H9 (cell line): Measurements from ENCODE around the gene C14orf132. TPM values are rescaled to one million over a fixed set of nuclear protein-coding genes. Genes with fewer than 3 reads are reported as not detected.

Experiments
- DNase-seq: peaks from one replicate; pipeline ENCODE4 v3.0.0-alpha.2; 2017
- H2AFZ ChIP-seq: one replicate; pipeline ENCODE4 v1.6.1; 2013; ENCODE audit warnings: mild to moderate bottlenecking, low read length, control low read depth, moderate library complexity
- H2AK5ac ChIP-seq: 2 replicates; pipeline ENCODE4 v1.6.1; 2013; ENCODE audit warnings: low read length, control low read depth, mixed read lengths; ENCODE audit not compliant: insufficient read length
- H2BK120ac ChIP-seq: one replicate; pipeline ENCODE4 v1.6.1; 2013; ENCODE audit warnings: low read depth, mild to moderate bottlenecking, low read length, control low read depth, inconsistent platforms; ENCODE audit not compliant: poor library complexity, severe bottlenecking
- H2BK12ac ChIP-seq: 2 replicates; pipeline ENCODE4 v1.6.1; 2013; ENCODE audit warnings: low read length, control low read depth, mixed read lengths, low read depth; ENCODE audit not compliant: insufficient read length
- H2BK15ac ChIP-seq: 2 replicates; pipeline ENCODE4 v1.6.1; 2013; ENCODE audit warnings: low read depth, low read length, control low read depth
- H2BK20ac ChIP-seq: one replicate; pipeline ENCODE4 v1.6.1; 2013; ENCODE audit warnings: low read depth, mild to moderate bottlenecking, low read length, control low read depth, inconsistent platforms; ENCODE audit not compliant: poor library complexity, severe bottlenecking
- H2BK5ac ChIP-seq: 2 replicates; pipeline ENCODE4 v1.6.1; 2013; ENCODE audit warnings: low read length, control low read depth, mixed read lengths; ENCODE audit not compliant: insufficient read length
- H3K14ac ChIP-seq: 2 replicates; pipeline ENCODE4 v1.6.1; 2013; ENCODE audit warnings: low read length, control low read depth; ENCODE audit not compliant: insufficient read depth
- H3K18ac ChIP-seq: 2 replicates; pipeline ENCODE4 v1.6.1; 2013; ENCODE audit warnings: low read depth, mild to moderate bottlenecking, mixed read lengths, low read length, control low read depth; ENCODE audit not compliant: insufficient read length
- H3K23ac ChIP-seq: 2 replicates; pipeline ENCODE4 v1.6.1; 2013; ENCODE audit warnings: low read length, control low read depth, mixed read lengths, low read depth; ENCODE audit not compliant: insufficient read length
- H3K23me2 ChIP-seq: 2 replicates; pipeline ENCODE4 v1.6.1; 2013; ENCODE audit warnings: low read depth, mild to moderate bottlenecking, mixed read lengths, low read length, control low read depth; ENCODE audit not compliant: insufficient read length, poor library complexity, severe bottlenecking
- H3K27ac ChIP-seq: 2 replicates; pipeline ENCODE4 v1.5.1; 2013; ENCODE audit warnings: low read length, control low read depth, mixed read lengths, low read depth; ENCODE audit not compliant: insufficient read length
- H3K27me3 ChIP-seq: 2 replicates; pipeline ENCODE4 v1.6.1; 2013; ENCODE audit warnings: low read length, control low read depth, inconsistent platforms; ENCODE audit not compliant: insufficient read depth
- H3K4ac ChIP-seq: 2 replicates; pipeline ENCODE4 v1.6.1; 2013; ENCODE audit warnings: low read depth, mild to moderate bottlenecking, control low read depth, inconsistent platforms, low read length, moderate library complexity
- H3K4me1 ChIP-seq: 2 replicates; pipeline ENCODE4 v1.6.1; 2013; ENCODE audit warnings: low read length, control low read depth, inconsistent platforms; ENCODE audit not compliant: insufficient read depth
- H3K4me2 ChIP-seq: 2 replicates; pipeline ENCODE4 v1.6.1; 2013; ENCODE audit warnings: low read length, control low read depth, mixed read lengths; ENCODE audit not compliant: insufficient read length, insufficient read depth
- H3K56ac ChIP-seq: 2 replicates; pipeline ENCODE4 v1.6.1; 2013; ENCODE audit warnings: low read depth, mild to moderate bottlenecking, mixed read lengths, low read length, control low read depth; ENCODE audit not compliant: insufficient read length
- H3K79me1 ChIP-seq: 2 replicates; pipeline ENCODE4 v1.6.1; 2013; ENCODE audit warnings: low read depth, mild to moderate bottlenecking, moderate library complexity, low read length, control low read depth, inconsistent platforms; ENCODE audit not compliant: insufficient read depth, poor library complexity, severe bottlenecking
- H3K79me2 ChIP-seq: 2 replicates; pipeline ENCODE4 v1.6.1; 2013; ENCODE audit warnings: low read length, control low read depth, inconsistent platforms; ENCODE audit not compliant: insufficient read depth
- H3K9ac ChIP-seq: 2 replicates; pipeline ENCODE4 v1.6.1; 2013; ENCODE audit warnings: low read length, control low read depth, mixed read lengths; ENCODE audit not compliant: insufficient read length; ENCODE audit errors: extremely low read depth
- H3K9me3 ChIP-seq: one replicate; pipeline ENCODE4 v1.6.1; 2013; ENCODE audit warnings: low read depth, low read length, inconsistent platforms; ENCODE audit not compliant: control insufficient read depth
- H3T11ph ChIP-seq: one replicate; pipeline ENCODE4 v1.6.1; 2013; ENCODE audit warnings: mild to moderate bottlenecking, low read length, control low read depth, inconsistent platforms
- H4K20me1 ChIP-seq: one replicate; pipeline ENCODE4 v1.6.1; 2013; ENCODE audit not compliant: control insufficient read depth, insufficient read length, insufficient read depth
- H4K5ac ChIP-seq: 2 replicates; pipeline ENCODE4 v1.6.1; 2013; ENCODE audit warnings: low read depth, mild to moderate bottlenecking, mixed read lengths, low read length, control low read depth; ENCODE audit not compliant: insufficient read length
- H4K8ac ChIP-seq: replicated peaks from 2 replicates; pipeline ENCODE4 v1.6.1; 2013; ENCODE audit warnings: low read length, control low read depth, mixed read lengths, low read depth; ENCODE audit not compliant: insufficient read length
- H4K91ac ChIP-seq: 2 replicates; pipeline ENCODE4 v1.6.1; 2013; ENCODE audit warnings: low read depth, mild to moderate bottlenecking, moderate library complexity, mixed read lengths, low read length, control low read depth; ENCODE audit not compliant: insufficient read length
- H3K27ac Mint-ChIP-seq, 3 experiments: 2 replicates in 2 of 3; 3 replicates in 1 of 3; pipeline ENCODE4 v1.8.0; 2020 to 2021; ENCODE audit warnings: mixed read lengths in 3 of 3, mild to moderate bottlenecking in 1 of 3, moderate library complexity in 1 of 3
- H3K27me3 Mint-ChIP-seq: 2 replicates; pipeline ENCODE4 v1.8.0; 2021; ENCODE audit warnings: low read depth, mild to moderate bottlenecking, moderate library complexity, mixed read lengths
- H3K36me3 Mint-ChIP-seq, 3 experiments: 2 replicates in 2 of 3; 3 replicates in 1 of 3; pipeline ENCODE4 v1.8.0; 2020 to 2021; ENCODE audit warnings: low read depth in 3 of 3, mixed read lengths in 3 of 3; ENCODE audit not compliant: insufficient read depth in 1 of 3
- H3K4me1 Mint-ChIP-seq, 2 experiments: 2 replicates each; pipeline ENCODE4 v1.8.0; 2020; ENCODE audit warnings: mixed read lengths in 2 of 2
- H3K4me3 Mint-ChIP-seq, 2 experiments: 2 replicates in 1 of 2; 3 replicates in 1 of 2; pipeline ENCODE4 v1.8.0; 2020 to 2021; ENCODE audit warnings: mild to moderate bottlenecking in 2 of 2, mixed read lengths in 2 of 2, moderate library complexity in 1 of 2
- H3K9me3 Mint-ChIP-seq, 2 experiments: 2 replicates in 1 of 2; 3 replicates in 1 of 2; pipeline ENCODE4 v1.8.0; 2020; ENCODE audit warnings: mild to moderate bottlenecking in 2 of 2, mixed read lengths in 2 of 2, moderate library complexity in 1 of 2
- WGBS: extraction: QIAGEN DNeasy Blood & Tissue Kit; methylation state at CpG from one replicate; pipeline ENCODE4 v1.1.7; 2013; ENCODE audit warnings: missing lambda C conversion rate, low lambda C conversion rate, mixed read lengths; ENCODE audit not compliant: insufficient read length; ENCODE audit errors: extremely low coverage; 5-methylcytosine and 5-hydroxymethylcytosine counted together
- total RNA-seq: library from RNA; stranded (reverse); gene quantifications from 2 replicates; pipeline ENCODE4 v1.2.1, GENCODE V29; 2021
- TF ChIP-seq, protein P1 (sequence below): fragments of 200-600 bp; sonication (generic); conservative IDR thresholded peaks from 3 replicates; pipeline ENCODE4 v1.8.0; 2021; ENCODE audit warnings: antibody characterized with exemption, mild to moderate bottlenecking

C14orf132 gene
- total RNA-seq, 1 experiment from 2014 or later, result 5.7 TPM

GRCh38 chr14:96140952-96141351 lies 101.8 kb downstream of the C14orf132 start:
- no peak overlapping the region for H3K23ac ChIP-seq
- H3K56ac ChIP-seq, result no peak overlapping the region
- no peak overlapping the region for H3K9ac ChIP-seq
- no peak overlapping the region for H2AK5ac ChIP-seq
- no peaks in the 10 kb centered on the region for H3K79me2 ChIP-seq
- no peaks in the 10 kb centered on the region for H3K23me2 ChIP-seq
- H3K4me3 Mint-ChIP-seq, result no peak overlapping the region
- no peaks in the 10 kb centered on the region for H3K27me3 ChIP-seq
- H3K4ac ChIP-seq, result no peak overlapping the region
- TF ChIP-seq, protein P1, sequence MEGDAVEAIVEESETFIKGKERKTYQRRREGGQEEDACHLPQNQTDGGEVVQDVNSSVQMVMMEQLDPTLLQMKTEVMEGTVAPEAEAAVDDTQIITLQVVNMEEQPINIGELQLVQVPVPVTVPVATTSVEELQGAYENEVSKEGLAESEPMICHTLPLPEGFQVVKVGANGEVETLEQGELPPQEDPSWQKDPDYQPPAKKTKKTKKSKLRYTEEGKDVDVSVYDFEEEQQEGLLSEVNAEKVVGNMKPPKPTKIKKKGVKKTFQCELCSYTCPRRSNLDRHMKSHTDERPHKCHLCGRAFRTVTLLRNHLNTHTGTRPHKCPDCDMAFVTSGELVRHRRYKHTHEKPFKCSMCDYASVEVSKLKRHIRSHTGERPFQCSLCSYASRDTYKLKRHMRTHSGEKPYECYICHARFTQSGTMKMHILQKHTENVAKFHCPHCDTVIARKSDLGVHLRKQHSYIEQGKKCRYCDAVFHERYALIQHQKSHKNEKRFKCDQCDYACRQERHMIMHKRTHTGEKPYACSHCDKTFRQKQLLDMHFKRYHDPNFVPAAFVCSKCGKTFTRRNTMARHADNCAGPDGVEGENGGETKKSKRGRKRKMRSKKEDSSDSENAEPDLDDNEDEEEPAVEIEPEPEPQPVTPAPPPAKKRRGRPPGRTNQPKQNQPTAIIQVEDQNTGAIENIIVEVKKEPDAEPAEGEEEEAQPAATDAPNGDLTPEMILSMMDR, result no peak
- no peak overlapping the region for H2AFZ ChIP-seq
- no peak overlapping the region for H3K18ac ChIP-seq
- H2BK12ac ChIP-seq, result no peak overlapping the region
- no peak overlapping the region for H3K27ac ChIP-seq
- no peaks in the 10 kb centered on the region for H3K4me1 ChIP-seq
- DNase-seq, result no peak
- no peaks in the 10 kb centered on the region for H3K36me3 Mint-ChIP-seq
- no peak overlapping the region for H2BK120ac ChIP-seq
- no peaks in the 10 kb centered on the region for H3K9me3 ChIP-seq
- peaks cover 14% of the 10 kb centered on the region for H3K27me3 Mint-ChIP-seq
- H3T11ph ChIP-seq, result no peak overlapping the region
- no peak overlapping the region for H4K8ac ChIP-seq
- H3K14ac ChIP-seq, result no peak overlapping the region
- no peak overlapping the region for H3K4me2 ChIP-seq
- H3K4me1 Mint-ChIP-seq, result no peaks in the 10 kb centered on the region
- no peak overlapping the region for H2BK15ac ChIP-seq
- H4K5ac ChIP-seq, result no peak overlapping the region
- no CpG with 5 or more reads among the region's 5 CpGs for WGBS
- H2BK5ac ChIP-seq, result no peak overlapping the region
- peaks cover 4 to 21% of the 10 kb centered on the region in 2 experiments for H3K9me3 Mint-ChIP-seq
- no peak overlapping the region for H3K27ac Mint-ChIP-seq
- no peak overlapping the region for H4K91ac ChIP-seq
- H4K20me1 ChIP-seq, result no peaks in the 10 kb centered on the region
- no peaks in the 10 kb centered on the region for H3K79me1 ChIP-seq
- H2BK20ac ChIP-seq, result no peak overlapping the region

Other genes starting within 250 kb of the C14orf132 start
- 25.6 and 26.2 TPM in 2 replicates for gene TUNAR, start 162.5 kb upstream of the C14orf132 start, total RNA-seq
- 0.13 and 0.15 TPM in 2 replicates for gene BDKRB2, start 165.5 kb downstream of the C14orf132 start, total RNA-seq
- gene BDKRB1, start 216.8 kb downstream of the C14orf132 start, total RNA-seq, result not detected in 2 replicates